Neural cell (in vitro differentiated cells): ENCODE data around the gene ADGRG3.

Experiments
- CTCF ChIP-seq: fragments of 450-650 bp; IDR thresholded peaks from 2 replicates; pipeline ENCODE4 v1.5.1; 2014; ENCODE audit warnings: antibody characterized with exemption, mild to moderate bottlenecking, moderate library complexity; ENCODE audit not compliant: poor library complexity, severe bottlenecking
- EP300 ChIP-seq: fragments of 450-650 bp; conservative IDR thresholded peaks from 2 replicates; pipeline ENCODE4 v1.6.1; 2014; ENCODE audit warnings: antibody characterized with exemption, mild to moderate bottlenecking, moderate library complexity; ENCODE audit not compliant: poor library complexity, severe bottlenecking
- EZH2 ChIP-seq: fragments of 200-600, 300-800 bp; shearing (Covaris generic), sonication (generic); IDR thresholded peaks from 2 replicates; pipeline ENCODE4 v1.6.1; 2014; ENCODE audit warnings: antibody characterized with exemption, low read length, borderline replicate concordance, mild to moderate bottlenecking; ENCODE audit not compliant: insufficient read depth, poor library complexity, severe bottlenecking
- TAF1 ChIP-seq: IDR thresholded peaks from 2 replicates; pipeline ENCODE4 v1.6.1; 2012; ENCODE audit warnings: low read depth

- TF ChIP-seq CTCF (no peak), EZH2 (no peak), EP300 (no peak), TAF1 (no peak)
Measured at GRCh38 chr16:57640612-57641011, 27.5 kb upstream of the ADGRG3 start.
